SK-N-SH (cell line): Measurements from ENCODE around the gene TTF2. TPM values are rescaled to one million over a fixed set of nuclear protein-coding genes. Genes with fewer than 3 reads are reported as not detected.

Experiments
- CTCF ChIA-PET: fragments of 300-600, 350-600 bp; formaldehyde crosslinking; extraction: SDS; loops from one replicate; lab custom pipeline; 2021; lab: Yijun Ruan, JAX
- POLR2A ChIA-PET: fragments of 350-600 bp; sonication (Branson Sonifier 250); formaldehyde crosslinking; extraction: SDS; loops from one replicate; lab custom pipeline; 2020; ENCODE audit warnings: antibody characterized with exemption, inconsistent platforms; lab: Yijun Ruan, JAX
- DNase-seq: peaks from one replicate; pipeline ENCODE4 v3.0.0; 2012
- H2AFZ ChIP-seq: fragments of 200-600 bp; sonication (generic); 2 replicates; pipeline ENCODE4 v1.8.1; 2016; ENCODE audit warnings: antibody characterized with exemption, mild to moderate bottlenecking, low read depth
- H3F3A ChIP-seq: fragments of 200-600 bp; sonication (generic); replicated peaks from 2 replicates; pipeline ENCODE3; 2016; ENCODE audit warnings: antibody characterized with exemption, mild to moderate bottlenecking; ENCODE audit not compliant: insufficient read depth
- H3K27ac ChIP-seq, 2 experiments: fragments of 200-500 bp in 1 of 2; fragments of 200-600 bp in 1 of 2; sonication (Bioruptor generic) in 1 of 2; sonication (generic), shearing (Covaris generic) in 1 of 2; 2 replicates each; pipeline versions ENCODE4 v1.5.1 to v1.6.1; 2014 to 2016; ENCODE audit warnings: low read depth in 2 of 2, inconsistent platforms in 1 of 2, low read length in 1 of 2, mild to moderate bottlenecking in 1 of 2, mixed read lengths in 1 of 2
- H3K27me3 ChIP-seq: fragments of 200-600 bp; sonication (generic), shearing (Covaris generic); 2 replicates; pipeline ENCODE4 v1.6.1; 2016; ENCODE audit warnings: mixed run types; ENCODE audit not compliant: insufficient read depth
- H3K36me3 ChIP-seq, 2 experiments: fragments of 200-500 bp in 1 of 2; fragments of 200-600 bp in 1 of 2; sonication (Bioruptor generic) in 1 of 2; sonication (generic) in 1 of 2; replicated peaks in 1 of 2; 2 replicates each; pipeline versions ENCODE3 to v1.5.1; 2014 to 2016; ENCODE audit warnings: low read length in 1 of 2, mild to moderate bottlenecking in 1 of 2; ENCODE audit not compliant: insufficient read depth in 2 of 2, control insufficient read depth in 1 of 2
- H3K4me1 ChIP-seq, 2 experiments: fragments of 200-500 bp in 1 of 2; fragments of 200-600 bp in 1 of 2; sonication (Bioruptor generic) in 1 of 2; sonication (generic), shearing (Covaris generic) in 1 of 2; 2 replicates each; pipeline versions ENCODE4 v1.5.1 to v1.6.1; 2014 to 2016; ENCODE audit warnings: low read depth in 1 of 2, low read length in 1 of 2, mixed run types in 1 of 2; ENCODE audit not compliant: insufficient read depth in 2 of 2, control insufficient read depth in 1 of 2
- H3K4me2 ChIP-seq: fragments of 200-600 bp; sonication (generic), shearing (Covaris generic); 2 replicates; pipeline ENCODE4 v1.6.1; 2017; ENCODE audit warnings: mixed run types
- H3K4me3 ChIP-seq, 2 experiments: fragments of 200-500 bp in 1 of 2; fragments of 200-600 bp in 1 of 2; sonication (Bioruptor generic) in 1 of 2; sonication (generic), shearing (Covaris generic) in 1 of 2; 2 replicates each; pipeline versions ENCODE4 v1.5.1 to v1.8.1; 2014 to 2016; ENCODE audit warnings: low read depth in 2 of 2, inconsistent platforms in 1 of 2, low read length in 1 of 2, mild to moderate bottlenecking in 1 of 2, mixed read lengths in 1 of 2, moderate library complexity in 1 of 2
- H3K79me2 ChIP-seq: fragments of 200-600 bp; sonication (generic); 2 replicates; pipeline ENCODE4 v1.8.1; 2017; ENCODE audit warnings: mild to moderate bottlenecking; ENCODE audit not compliant: insufficient read depth
- H3K9ac ChIP-seq: fragments of 200-600 bp; sonication (generic); 2 replicates; pipeline ENCODE4 v1.6.1; 2017; ENCODE audit warnings: mixed run types
- H3K9me2 ChIP-seq: fragments of 200-600 bp; sonication (generic); 2 replicates; pipeline ENCODE4 v1.6.1; 2017; ENCODE audit warnings: mixed run types
- H3K9me3 ChIP-seq: fragments of 200-600 bp; sonication (generic); 2 replicates; pipeline ENCODE4 v1.6.1; 2017; ENCODE audit warnings: mixed run types, mild to moderate bottlenecking, moderate library complexity
- H4K20me1 ChIP-seq: fragments of 200-600 bp; sonication (generic); 2 replicates; pipeline ENCODE4 v1.6.1; 2017; ENCODE audit warnings: mild to moderate bottlenecking, mixed run types; ENCODE audit not compliant: insufficient read depth
- CTCF ChIP-seq: fragments of 200-600 bp; sonication (generic); IDR thresholded peaks from 2 replicates; pipeline ENCODE4 v1.6.1; 2017; ENCODE audit warnings: antibody characterized with exemption, mild to moderate bottlenecking, moderate library complexity
- EP300 ChIP-seq, 2 experiments: IDR thresholded peaks; 2 replicates each; pipeline versions ENCODE4 v1.4.0 to v1.6.1; 2012; ENCODE audit warnings: borderline replicate concordance in 1 of 2, low read depth in 1 of 2, low read length in 1 of 2
- FOXM1 ChIP-seq: IDR thresholded peaks from 2 replicates; pipeline ENCODE4 v1.4.0; 2012; ENCODE audit warnings: low read depth, mild to moderate bottlenecking
- GABPA ChIP-seq: IDR thresholded peaks from 2 replicates; pipeline ENCODE4 v1.4.0; 2012; ENCODE audit warnings: low read depth, mild to moderate bottlenecking
- JUND ChIP-seq: IDR thresholded peaks from 2 replicates; pipeline ENCODE4 v1.4.0; 2012
- MEF2A ChIP-seq: IDR thresholded peaks from 2 replicates; pipeline ENCODE4 v1.4.0; 2012; ENCODE audit warnings: low read depth, borderline replicate concordance
- PBX3 ChIP-seq: IDR thresholded peaks from 2 replicates; pipeline ENCODE4; 2012
- POLR2AphosphoS5 ChIP-seq: IDR thresholded peaks from 2 replicates; pipeline ENCODE4 v1.6.1; 2012; ENCODE audit warnings: low read depth, low read length
- RAD21 ChIP-seq: IDR thresholded peaks from 2 replicates; pipeline ENCODE4 v1.6.1; 2012; ENCODE audit warnings: mild to moderate bottlenecking, low read length
- RCOR1 ChIP-seq: fragments of 150-350 bp; IDR thresholded peaks from 2 replicates; pipeline ENCODE4 v1.6.1; 2017; ENCODE audit warnings: antibody characterized with exemption, low read length
- RFX5 ChIP-seq: IDR thresholded peaks from 2 replicates; pipeline ENCODE4 v1.6.1; 2012; ENCODE audit warnings: mild to moderate bottlenecking, improper control_type of control experiment, low read length
- RXRA ChIP-seq: IDR thresholded peaks from 2 replicates; pipeline ENCODE4 v1.4.0; 2012; ENCODE audit warnings: low read depth, mild to moderate bottlenecking, borderline replicate concordance
- SIN3A ChIP-seq: IDR thresholded peaks from 2 replicates; pipeline ENCODE4 v1.6.1; 2012; ENCODE audit warnings: low read depth, mild to moderate bottlenecking, low read length, moderate library complexity, borderline replicate concordance
- SMC3 ChIP-seq: IDR thresholded peaks from 2 replicates; pipeline ENCODE4 v1.6.1; 2012; ENCODE audit warnings: low read depth, low read length, improper control_type of control experiment
- TAF1 ChIP-seq: IDR thresholded peaks from 2 replicates; pipeline ENCODE4 v1.6.1; 2012; ENCODE audit warnings: low read depth, mild to moderate bottlenecking, low read length, moderate library complexity, borderline replicate concordance
- TCF12 ChIP-seq: IDR thresholded peaks from 2 replicates; pipeline ENCODE4 v1.4.0; 2012
- YY1 ChIP-seq: IDR thresholded peaks from 2 replicates; pipeline ENCODE4 v1.4.0; 2012; ENCODE audit warnings: low read depth, mild to moderate bottlenecking
- WGBS: methylation state at CpG from one replicate; pipeline ENCODE4 v1.1.6; 2017; ENCODE audit warnings: low lambda C conversion rate; 5-methylcytosine and 5-hydroxymethylcytosine counted together
- polyA plus RNA-seq, 3 experiments: library from polyadenylated mRNA; depleted of rRNA; stranded (reverse); fragments of >200 nt; gene quantifications; 2 replicates each; pipeline ENCODE4 v1.2.3, GENCODE V29; 2012
- TF ChIP-seq, protein P1 (sequence below): fragments of 150-350 bp; IDR thresholded peaks from 2 replicates; pipeline ENCODE4 v1.6.1; 2016; ENCODE audit warnings: mild to moderate bottlenecking, low read depth, low read length
- TF ChIP-seq, protein P2 (sequence below): IDR thresholded peaks from 2 replicates; pipeline ENCODE4 v1.4.0; 2012; ENCODE audit warnings: low read depth, borderline replicate concordance
- TF ChIP-seq, protein P3 (sequence below): IDR thresholded peaks from 2 replicates; pipeline ENCODE4 v1.4.0; 2012; ENCODE audit warnings: low read depth, borderline replicate concordance

TTF2 gene
- polyA plus RNA-seq, 1 of the 3 experiments (the other 2 are of a cell fraction): 10.8 TPM

GRCh38 chr1:117138106-117138505, 78.0 kb downstream of the TTF2 start (continued):
- TF ChIP-seq CTCF: no peak
- TF ChIP-seq PBX3: no peak
- no peak for TF ChIP-seq POLR2AphosphoS5
- no peak for TF ChIP-seq FOXM1
- TF ChIP-seq, all 33 proteins: peak for 0

GRCh38 chr1:117138561-117138960, 78.4 kb downstream of the TTF2 start:
- H4K20me1 ChIP-seq: no peaks in the 10 kb centered on the region
- H3K4me3 ChIP-seq: no peak overlapping the region
- peaks cover 7% of the 10 kb centered on the region for H3F3A ChIP-seq
- H3K36me3 ChIP-seq: no peaks in the 10 kb centered on the region
- H3K27ac ChIP-seq: no peak overlapping the region
- no peak overlapping the region for H3K9ac ChIP-seq
- H3K9me2 ChIP-seq: no peaks in the 10 kb centered on the region
- DNase-seq: no peak
- H3K27me3 ChIP-seq: no peaks in the 10 kb centered on the region
- ChIA-PET CTCF (interaction anchor here (1.0 to 2.5 kb wide), 2 partner anchors 10 to 224 kb away, joined by 3 to 14 read pairs; no protein-coding TSS in a partner anchor), POLR2A (no interaction called here)
- 0 out of 2 replicates have a peak overlapping the region, but pooled peaks have one; percentile 6 for H2AFZ ChIP-seq
- H3K79me2 ChIP-seq: no peaks in the 10 kb centered on the region
- 93% methylated on average over 1 of the region's 1 CpG for WGBS
- TF ChIP-seq RXRA: no peak
- TF ChIP-seq, protein P1, sequence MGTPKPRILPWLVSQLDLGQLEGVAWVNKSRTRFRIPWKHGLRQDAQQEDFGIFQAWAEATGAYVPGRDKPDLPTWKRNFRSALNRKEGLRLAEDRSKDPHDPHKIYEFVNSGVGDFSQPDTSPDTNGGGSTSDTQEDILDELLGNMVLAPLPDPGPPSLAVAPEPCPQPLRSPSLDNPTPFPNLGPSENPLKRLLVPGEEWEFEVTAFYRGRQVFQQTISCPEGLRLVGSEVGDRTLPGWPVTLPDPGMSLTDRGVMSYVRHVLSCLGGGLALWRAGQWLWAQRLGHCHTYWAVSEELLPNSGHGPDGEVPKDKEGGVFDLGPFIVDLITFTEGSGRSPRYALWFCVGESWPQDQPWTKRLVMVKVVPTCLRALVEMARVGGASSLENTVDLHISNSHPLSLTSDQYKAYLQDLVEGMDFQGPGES: no peak
- no peak for TF ChIP-seq EP300 (IDR thresholded peaks at IDR 0.05; ENCODE audit: borderline replicate concordance in 1 of 2, low read depth in 1 of 2, low read length in 1 of 2)
- H3K9me3 ChIP-seq: no peaks in the 10 kb centered on the region
- no peak overlapping the region for H3K4me2 ChIP-seq
- peaks cover 2 to 12% of the 10 kb centered on the region in 2 experiments; a peak in 2 of 4 replicates for H3K4me1 ChIP-seq

GRCh38 chr1:117142200-117142599, 82.1 kb downstream of the TTF2 start:
- Histone ChIP-seq H3K4me3 (no peak overlapping the region), H3K4me2 (0 out of 2 replicates have a peak overlapping the region, but pooled peaks have one; percentile 23)
- POLR2A ChIA-PET: no interaction called here
- TF ChIP-seq SMC3 (no peak), GABPA (no peak), TAF1 (no peak), POLR2AphosphoS5 (peak; percentile 73), SIN3A (no peak), MEF2A (peak; percentile 54), RFX5 (no peak), YY1 (0 out of 2 replicates have a peak, but pooled peaks have one; percentile 30), TCF12 (peak; percentile 100), JUND (peak; percentile 95), RAD21 (no peak), RCOR1 (peak; percentile 90; the same call in 1 of the 2 replicates)
- TF ChIP-seq, protein P2, sequence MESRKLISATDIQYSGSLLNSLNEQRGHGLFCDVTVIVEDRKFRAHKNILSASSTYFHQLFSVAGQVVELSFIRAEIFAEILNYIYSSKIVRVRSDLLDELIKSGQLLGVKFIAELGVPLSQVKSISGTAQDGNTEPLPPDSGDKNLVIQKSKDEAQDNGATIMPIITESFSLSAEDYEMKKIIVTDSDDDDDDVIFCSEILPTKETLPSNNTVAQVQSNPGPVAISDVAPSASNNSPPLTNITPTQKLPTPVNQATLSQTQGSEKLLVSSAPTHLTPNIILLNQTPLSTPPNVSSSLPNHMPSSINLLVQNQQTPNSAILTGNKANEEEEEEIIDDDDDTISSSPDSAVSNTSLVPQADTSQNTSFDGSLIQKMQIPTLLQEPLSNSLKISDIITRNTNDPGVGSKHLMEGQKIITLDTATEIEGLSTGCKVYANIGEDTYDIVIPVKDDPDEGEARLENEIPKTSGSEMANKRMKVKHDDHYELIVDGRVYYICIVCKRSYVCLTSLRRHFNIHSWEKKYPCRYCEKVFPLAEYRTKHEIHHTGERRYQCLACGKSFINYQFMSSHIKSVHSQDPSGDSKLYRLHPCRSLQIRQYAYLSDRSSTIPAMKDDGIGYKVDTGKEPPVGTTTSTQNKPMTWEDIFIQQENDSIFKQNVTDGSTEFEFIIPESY: 0 out of 2 replicates have a peak, but pooled peaks have one; percentile 49
- TF ChIP-seq, protein P3, sequence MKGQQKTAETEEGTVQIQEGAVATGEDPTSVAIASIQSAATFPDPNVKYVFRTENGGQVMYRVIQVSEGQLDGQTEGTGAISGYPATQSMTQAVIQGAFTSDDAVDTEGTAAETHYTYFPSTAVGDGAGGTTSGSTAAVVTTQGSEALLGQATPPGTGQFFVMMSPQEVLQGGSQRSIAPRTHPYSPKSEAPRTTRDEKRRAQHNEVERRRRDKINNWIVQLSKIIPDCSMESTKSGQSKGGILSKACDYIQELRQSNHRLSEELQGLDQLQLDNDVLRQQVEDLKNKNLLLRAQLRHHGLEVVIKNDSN: no peak

More at GRCh38 chr1:117142200-117142599, 82.1 kb downstream of the TTF2 start:
- H3K9ac ChIP-seq: no peak overlapping the region
- H3F3A ChIP-seq: peaks cover 20% of the 10 kb centered on the region
- peaks cover 2 to 32% of the 10 kb centered on the region in 2 experiments; a peak in 3 of 4 replicates for H3K4me1 ChIP-seq
- H3K79me2 ChIP-seq: no peaks in the 10 kb centered on the region
- WGBS: 56% methylated on average over 2 of the region's 2 CpGs
- no peaks in the 10 kb centered on the region for H3K9me2 ChIP-seq
- no peaks in the 10 kb centered on the region for H3K27me3 ChIP-seq
- H3K9me3 ChIP-seq: no peaks in the 10 kb centered on the region
- no peaks in the 10 kb centered on the region for H4K20me1 ChIP-seq
- peak overlapping the region in 1 of 2 experiments; percentile 92; a peak in 2 of 4 replicates for H3K27ac ChIP-seq
- no peak overlapping the region for H2AFZ ChIP-seq
- DNase-seq: peak; percentile 10
- H3K36me3 ChIP-seq: no peaks in the 10 kb centered on the region
- CTCF ChIA-PET: interaction anchor here (1.5 to 5.1 kb wide), 3 partner anchors 13 to 27 kb away, joined by 3 to 25 read pairs (median 5); no protein-coding TSS in a partner anchor
